GM12875 (cell line): ENCODE data around the gene CD82.

Source experiments
- H3K4me3 ChIP-seq: one replicate; pipeline ENCODE4 v1.5.1; 2011; ENCODE audit warnings: low read depth, low read length, control low read depth
- TF ChIP-seq, protein P1 (sequence below): IDR thresholded peaks from 2 replicates; pipeline ENCODE4 v1.5.1; 2011; ENCODE audit warnings: low read depth, mild to moderate bottlenecking, control low read depth, inconsistent platforms, low read length, moderate library complexity, borderline replicate concordance; ENCODE audit not compliant: insufficient read depth

CD82 gene

DNA sequence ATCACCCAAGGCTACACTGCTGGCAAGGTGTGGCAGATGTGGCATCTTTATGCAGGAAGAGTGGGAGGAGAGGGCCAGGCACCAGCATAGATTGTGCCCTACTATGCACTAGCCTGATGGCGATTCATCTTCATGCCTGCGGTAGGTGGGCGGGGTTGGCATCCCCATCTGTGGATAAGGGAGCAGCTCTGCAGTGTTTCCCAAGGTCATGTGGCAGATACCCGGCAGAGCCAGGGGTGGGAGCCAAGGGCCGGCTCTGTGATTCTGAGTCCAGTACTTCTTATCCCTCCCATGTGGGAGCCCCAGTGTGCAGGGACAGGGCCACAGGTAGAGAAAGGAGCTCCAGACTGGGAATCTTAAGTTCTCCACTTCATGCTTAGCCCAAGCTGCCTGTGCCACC is 20.0 kb downstream of the CD82 start:
- no peak overlapping the region for H3K4me3 ChIP-seq
- TF ChIP-seq, protein P1, sequence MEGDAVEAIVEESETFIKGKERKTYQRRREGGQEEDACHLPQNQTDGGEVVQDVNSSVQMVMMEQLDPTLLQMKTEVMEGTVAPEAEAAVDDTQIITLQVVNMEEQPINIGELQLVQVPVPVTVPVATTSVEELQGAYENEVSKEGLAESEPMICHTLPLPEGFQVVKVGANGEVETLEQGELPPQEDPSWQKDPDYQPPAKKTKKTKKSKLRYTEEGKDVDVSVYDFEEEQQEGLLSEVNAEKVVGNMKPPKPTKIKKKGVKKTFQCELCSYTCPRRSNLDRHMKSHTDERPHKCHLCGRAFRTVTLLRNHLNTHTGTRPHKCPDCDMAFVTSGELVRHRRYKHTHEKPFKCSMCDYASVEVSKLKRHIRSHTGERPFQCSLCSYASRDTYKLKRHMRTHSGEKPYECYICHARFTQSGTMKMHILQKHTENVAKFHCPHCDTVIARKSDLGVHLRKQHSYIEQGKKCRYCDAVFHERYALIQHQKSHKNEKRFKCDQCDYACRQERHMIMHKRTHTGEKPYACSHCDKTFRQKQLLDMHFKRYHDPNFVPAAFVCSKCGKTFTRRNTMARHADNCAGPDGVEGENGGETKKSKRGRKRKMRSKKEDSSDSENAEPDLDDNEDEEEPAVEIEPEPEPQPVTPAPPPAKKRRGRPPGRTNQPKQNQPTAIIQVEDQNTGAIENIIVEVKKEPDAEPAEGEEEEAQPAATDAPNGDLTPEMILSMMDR: no peak

DNA sequence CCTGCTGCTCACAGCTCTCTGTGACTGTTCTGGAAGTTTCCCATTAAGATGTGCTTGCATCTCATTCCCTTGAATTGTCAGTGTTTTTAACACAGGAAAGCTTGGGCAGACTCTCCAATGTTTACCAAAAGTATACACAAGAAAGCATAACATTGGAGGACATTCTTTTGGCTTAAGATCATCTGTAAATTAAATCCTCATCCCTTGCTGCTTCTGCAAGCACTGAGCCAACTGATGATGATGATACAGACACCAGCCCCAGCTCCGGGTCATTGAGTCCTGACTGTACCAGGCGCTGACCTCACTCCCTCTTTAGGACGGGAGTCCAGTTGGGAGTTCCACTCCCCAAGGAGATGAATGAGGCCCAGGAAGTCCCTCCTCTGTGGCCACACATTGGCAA is 23.8 kb downstream of the CD82 start:
- H3K4me3 ChIP-seq: no peak overlapping the region
- TF ChIP-seq, protein P1: no peak

DNA sequence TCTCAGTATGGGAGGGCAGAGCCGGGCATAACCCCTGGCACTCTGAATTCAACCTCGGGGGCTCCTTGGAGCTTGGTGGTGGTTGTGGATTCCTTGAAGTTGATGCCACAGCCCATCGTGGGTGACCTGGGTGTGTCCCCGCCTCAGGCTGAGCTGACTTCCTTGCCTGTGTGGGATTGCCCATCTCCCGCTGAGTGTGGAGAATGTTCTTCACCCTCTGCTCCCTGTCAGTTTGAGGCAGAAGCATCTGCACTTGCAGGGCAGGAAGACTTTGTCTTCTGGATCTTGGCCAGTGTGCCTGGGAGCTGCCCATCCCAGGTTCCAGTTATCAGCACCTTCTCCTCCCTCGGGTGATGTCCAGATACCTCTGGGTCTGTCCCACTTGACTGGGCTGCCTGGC is 25.3 kb downstream of the CD82 start:
- no peak overlapping the region for H3K4me3 ChIP-seq
- TF ChIP-seq, protein P1: no peak

DNA sequence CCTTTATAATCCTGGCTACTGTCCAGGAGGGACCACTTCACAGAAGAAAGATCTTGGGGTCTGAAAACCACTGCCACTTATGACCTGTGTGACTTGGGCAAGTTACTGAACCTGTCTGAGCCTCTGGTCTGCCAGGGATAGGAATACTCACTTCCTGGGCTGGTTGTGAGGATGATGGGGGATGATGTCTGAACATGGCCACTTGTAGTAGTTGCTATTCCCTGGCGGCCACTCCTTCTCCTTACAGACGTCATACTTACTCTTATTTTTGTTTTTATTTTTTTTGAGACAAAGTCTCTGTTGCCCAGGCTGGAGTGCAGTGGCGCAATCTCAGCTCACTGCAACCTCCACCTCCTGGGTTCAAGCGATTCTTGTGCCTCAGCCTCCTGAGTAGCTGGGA is 26.1 kb downstream of the CD82 start:
- H3K4me3 ChIP-seq: no peak overlapping the region
- TF ChIP-seq, protein P1: no peak

DNA sequence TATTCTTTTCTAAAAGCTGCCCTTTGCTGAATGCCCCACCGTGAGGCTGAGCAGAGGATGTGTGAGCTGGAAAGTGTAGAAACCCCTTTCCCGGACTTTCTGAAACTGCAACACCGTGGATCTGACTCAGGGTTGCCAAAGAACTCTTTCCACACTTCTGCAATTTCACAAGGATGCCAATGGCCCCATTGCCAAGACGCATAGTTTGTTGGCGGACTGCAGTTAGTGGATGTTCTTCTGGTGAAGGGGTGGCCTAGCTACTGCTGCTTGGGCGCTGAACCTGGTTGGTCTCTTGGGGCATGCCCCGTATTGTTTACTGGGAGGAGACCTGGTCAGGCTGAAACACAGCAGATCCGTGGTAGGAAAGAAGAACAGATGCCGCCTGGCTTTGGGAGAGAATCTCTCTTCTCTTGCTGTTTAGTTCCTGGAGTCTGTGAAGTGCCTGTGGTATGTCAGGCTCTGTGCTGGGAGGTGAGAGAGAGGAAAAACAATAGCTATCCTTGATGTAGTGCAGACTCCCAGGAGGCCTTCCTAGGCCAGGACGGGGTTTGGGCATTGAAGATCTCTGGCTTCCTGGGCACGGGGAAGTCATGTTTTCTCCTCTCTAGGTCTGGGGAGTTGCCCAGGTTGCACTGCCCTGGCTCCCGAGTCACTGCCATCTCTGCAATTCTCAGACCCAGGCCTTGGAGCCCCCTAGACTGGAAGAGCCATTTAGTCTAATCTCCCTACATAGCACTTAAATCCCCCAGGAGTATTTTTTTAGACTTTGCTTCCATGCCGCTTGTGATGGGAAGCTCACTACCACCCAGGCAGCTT is 26.9 kb downstream of the CD82 start:
- TF ChIP-seq, protein P1: no peak
- H3K4me3 ChIP-seq: no peak overlapping the region

DNA sequence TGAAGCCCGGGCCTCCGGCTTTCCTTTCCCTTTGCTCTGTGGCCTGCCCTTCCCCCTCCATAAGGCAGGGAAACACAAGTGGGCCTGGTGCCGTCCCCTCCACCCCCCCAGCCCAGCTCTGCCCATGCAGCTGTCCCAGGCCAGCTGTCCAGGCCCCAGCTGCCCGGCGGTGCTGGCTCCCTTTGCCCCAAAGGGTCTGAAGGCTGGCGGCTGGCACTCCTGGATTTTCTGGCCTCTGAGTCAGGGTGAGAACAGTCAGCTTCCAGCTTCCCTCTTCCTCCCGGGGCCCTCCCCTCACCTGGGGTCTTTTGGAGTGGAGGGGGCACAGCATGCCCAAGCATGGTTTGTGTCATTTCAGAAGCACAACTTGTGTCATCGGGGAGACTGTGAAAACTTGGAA is 27.8 kb downstream of the CD82 start:
- no peak overlapping the region for H3K4me3 ChIP-seq
- TF ChIP-seq, protein P1: no peak

DNA sequence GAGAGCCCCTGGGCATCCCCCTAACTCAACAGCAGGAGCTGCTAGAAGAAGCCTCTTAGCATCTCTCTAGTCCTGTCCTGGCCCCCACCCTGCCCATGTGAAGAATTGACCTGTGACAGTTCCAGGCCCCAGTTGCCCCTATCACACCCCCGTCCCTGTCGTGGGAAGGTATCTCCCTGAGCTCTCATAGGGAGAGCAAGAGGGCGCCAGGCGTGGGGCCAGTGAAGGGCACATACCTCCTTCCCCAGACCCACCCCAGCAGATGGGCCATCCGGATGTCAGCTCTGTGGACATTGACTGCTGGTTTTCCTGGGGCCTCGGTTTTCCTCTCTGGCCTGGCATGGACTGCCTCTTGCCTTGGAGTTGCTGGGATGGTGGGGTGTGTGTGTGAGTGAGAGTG is 29.5 kb downstream of the CD82 start:
- TF ChIP-seq, protein P1: no peak
- no peak overlapping the region for H3K4me3 ChIP-seq
